H9 (cell line): Measurements from ENCODE around the gene NSUN2. TPM values are rescaled to one million over a fixed set of nuclear protein-coding genes. Genes with fewer than 3 reads are reported as not detected.

Experiments
- DNase-seq: peaks from one replicate; pipeline ENCODE4 v3.0.0-alpha.2; 2017
- H2AFZ ChIP-seq: one replicate; pipeline ENCODE4 v1.6.1; 2013; ENCODE audit warnings: mild to moderate bottlenecking, low read length, control low read depth, moderate library complexity
- H2AK5ac ChIP-seq: 2 replicates; pipeline ENCODE4 v1.6.1; 2013; ENCODE audit warnings: low read length, control low read depth, mixed read lengths; ENCODE audit not compliant: insufficient read length
- H2BK120ac ChIP-seq: one replicate; pipeline ENCODE4 v1.6.1; 2013; ENCODE audit warnings: low read depth, mild to moderate bottlenecking, low read length, control low read depth, inconsistent platforms; ENCODE audit not compliant: poor library complexity, severe bottlenecking
- H2BK12ac ChIP-seq: 2 replicates; pipeline ENCODE4 v1.6.1; 2013; ENCODE audit warnings: low read length, control low read depth, mixed read lengths, low read depth; ENCODE audit not compliant: insufficient read length
- H2BK15ac ChIP-seq: 2 replicates; pipeline ENCODE4 v1.6.1; 2013; ENCODE audit warnings: low read depth, low read length, control low read depth
- H2BK20ac ChIP-seq: one replicate; pipeline ENCODE4 v1.6.1; 2013; ENCODE audit warnings: low read depth, mild to moderate bottlenecking, low read length, control low read depth, inconsistent platforms; ENCODE audit not compliant: poor library complexity, severe bottlenecking
- H2BK5ac ChIP-seq: 2 replicates; pipeline ENCODE4 v1.6.1; 2013; ENCODE audit warnings: low read length, control low read depth, mixed read lengths; ENCODE audit not compliant: insufficient read length
- H3K14ac ChIP-seq: 2 replicates; pipeline ENCODE4 v1.6.1; 2013; ENCODE audit warnings: low read length, control low read depth; ENCODE audit not compliant: insufficient read depth
- H3K18ac ChIP-seq: 2 replicates; pipeline ENCODE4 v1.6.1; 2013; ENCODE audit warnings: low read depth, mild to moderate bottlenecking, mixed read lengths, low read length, control low read depth; ENCODE audit not compliant: insufficient read length
- H3K23ac ChIP-seq: 2 replicates; pipeline ENCODE4 v1.6.1; 2013; ENCODE audit warnings: low read length, control low read depth, mixed read lengths, low read depth; ENCODE audit not compliant: insufficient read length
- H3K23me2 ChIP-seq: 2 replicates; pipeline ENCODE4 v1.6.1; 2013; ENCODE audit warnings: low read depth, mild to moderate bottlenecking, mixed read lengths, low read length, control low read depth; ENCODE audit not compliant: insufficient read length, poor library complexity, severe bottlenecking
- H3K27ac ChIP-seq: 2 replicates; pipeline ENCODE4 v1.5.1; 2013; ENCODE audit warnings: low read length, control low read depth, mixed read lengths, low read depth; ENCODE audit not compliant: insufficient read length
- H3K27me3 ChIP-seq: 2 replicates; pipeline ENCODE4 v1.6.1; 2013; ENCODE audit warnings: low read length, control low read depth, inconsistent platforms; ENCODE audit not compliant: insufficient read depth
- H3K4ac ChIP-seq: 2 replicates; pipeline ENCODE4 v1.6.1; 2013; ENCODE audit warnings: low read depth, mild to moderate bottlenecking, control low read depth, inconsistent platforms, low read length, moderate library complexity
- H3K4me1 ChIP-seq: 2 replicates; pipeline ENCODE4 v1.6.1; 2013; ENCODE audit warnings: low read length, control low read depth, inconsistent platforms; ENCODE audit not compliant: insufficient read depth
- H3K4me2 ChIP-seq: 2 replicates; pipeline ENCODE4 v1.6.1; 2013; ENCODE audit warnings: low read length, control low read depth, mixed read lengths; ENCODE audit not compliant: insufficient read length, insufficient read depth
- H3K56ac ChIP-seq: 2 replicates; pipeline ENCODE4 v1.6.1; 2013; ENCODE audit warnings: low read depth, mild to moderate bottlenecking, mixed read lengths, low read length, control low read depth; ENCODE audit not compliant: insufficient read length
- H3K79me1 ChIP-seq: 2 replicates; pipeline ENCODE4 v1.6.1; 2013; ENCODE audit warnings: low read depth, mild to moderate bottlenecking, moderate library complexity, low read length, control low read depth, inconsistent platforms; ENCODE audit not compliant: insufficient read depth, poor library complexity, severe bottlenecking
- H3K79me2 ChIP-seq: 2 replicates; pipeline ENCODE4 v1.6.1; 2013; ENCODE audit warnings: low read length, control low read depth, inconsistent platforms; ENCODE audit not compliant: insufficient read depth
- H3K9ac ChIP-seq: 2 replicates; pipeline ENCODE4 v1.6.1; 2013; ENCODE audit warnings: low read length, control low read depth, mixed read lengths; ENCODE audit not compliant: insufficient read length; ENCODE audit errors: extremely low read depth
- H3K9me3 ChIP-seq: one replicate; pipeline ENCODE4 v1.6.1; 2013; ENCODE audit warnings: low read depth, low read length, inconsistent platforms; ENCODE audit not compliant: control insufficient read depth
- H3T11ph ChIP-seq: one replicate; pipeline ENCODE4 v1.6.1; 2013; ENCODE audit warnings: mild to moderate bottlenecking, low read length, control low read depth, inconsistent platforms
- H4K20me1 ChIP-seq: one replicate; pipeline ENCODE4 v1.6.1; 2013; ENCODE audit not compliant: control insufficient read depth, insufficient read length, insufficient read depth
- H4K5ac ChIP-seq: 2 replicates; pipeline ENCODE4 v1.6.1; 2013; ENCODE audit warnings: low read depth, mild to moderate bottlenecking, mixed read lengths, low read length, control low read depth; ENCODE audit not compliant: insufficient read length
- H4K8ac ChIP-seq: replicated peaks from 2 replicates; pipeline ENCODE4 v1.6.1; 2013; ENCODE audit warnings: low read length, control low read depth, mixed read lengths, low read depth; ENCODE audit not compliant: insufficient read length
- H4K91ac ChIP-seq: 2 replicates; pipeline ENCODE4 v1.6.1; 2013; ENCODE audit warnings: low read depth, mild to moderate bottlenecking, moderate library complexity, mixed read lengths, low read length, control low read depth; ENCODE audit not compliant: insufficient read length
- H3K27ac Mint-ChIP-seq, 3 experiments: 2 replicates in 2 of 3; 3 replicates in 1 of 3; pipeline ENCODE4 v1.8.0; 2020 to 2021; ENCODE audit warnings: mixed read lengths in 3 of 3, mild to moderate bottlenecking in 1 of 3, moderate library complexity in 1 of 3
- H3K27me3 Mint-ChIP-seq: 2 replicates; pipeline ENCODE4 v1.8.0; 2021; ENCODE audit warnings: low read depth, mild to moderate bottlenecking, moderate library complexity, mixed read lengths
- H3K36me3 Mint-ChIP-seq, 3 experiments: 2 replicates in 2 of 3; 3 replicates in 1 of 3; pipeline ENCODE4 v1.8.0; 2020 to 2021; ENCODE audit warnings: low read depth in 3 of 3, mixed read lengths in 3 of 3; ENCODE audit not compliant: insufficient read depth in 1 of 3
- H3K4me1 Mint-ChIP-seq, 2 experiments: 2 replicates each; pipeline ENCODE4 v1.8.0; 2020; ENCODE audit warnings: mixed read lengths in 2 of 2
- H3K4me3 Mint-ChIP-seq, 2 experiments: 2 replicates in 1 of 2; 3 replicates in 1 of 2; pipeline ENCODE4 v1.8.0; 2020 to 2021; ENCODE audit warnings: mild to moderate bottlenecking in 2 of 2, mixed read lengths in 2 of 2, moderate library complexity in 1 of 2
- H3K9me3 Mint-ChIP-seq, 2 experiments: 2 replicates in 1 of 2; 3 replicates in 1 of 2; pipeline ENCODE4 v1.8.0; 2020; ENCODE audit warnings: mild to moderate bottlenecking in 2 of 2, mixed read lengths in 2 of 2, moderate library complexity in 1 of 2
- WGBS: extraction: QIAGEN DNeasy Blood & Tissue Kit; methylation state at CpG from one replicate; pipeline ENCODE4 v1.1.7; 2013; ENCODE audit warnings: missing lambda C conversion rate, low lambda C conversion rate, mixed read lengths; ENCODE audit not compliant: insufficient read length; ENCODE audit errors: extremely low coverage; 5-methylcytosine and 5-hydroxymethylcytosine counted together
- total RNA-seq: library from RNA; stranded (reverse); gene quantifications from 2 replicates; pipeline ENCODE4 v1.2.1, GENCODE V29; 2021
- TF ChIP-seq, protein P1 (sequence below): fragments of 200-600 bp; sonication (generic); conservative IDR thresholded peaks from 3 replicates; pipeline ENCODE4 v1.8.0; 2021; ENCODE audit warnings: antibody characterized with exemption, mild to moderate bottlenecking

Gene NSUN2
- total RNA-seq, 1 experiment from 2014 or later, result 115 TPM

DNA sequence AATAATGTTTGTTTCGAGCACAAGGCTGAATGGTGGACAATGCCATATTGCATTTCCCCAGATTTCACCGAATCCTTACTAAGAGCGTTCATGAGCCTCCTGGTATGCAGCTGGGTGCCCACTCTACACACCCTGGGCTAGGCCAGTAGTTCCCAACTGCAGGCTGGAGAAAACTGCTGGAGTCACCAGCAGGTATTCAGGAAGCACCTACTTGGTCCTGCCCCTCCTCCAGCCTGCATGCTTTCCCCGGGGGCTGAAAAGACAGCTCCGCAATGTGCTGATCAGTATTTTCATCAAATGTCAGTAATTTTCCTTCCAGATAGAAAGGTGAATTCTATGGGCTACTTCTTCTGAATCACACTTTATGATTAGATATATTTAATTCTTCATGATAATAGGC is 34.8 kb upstream of the NSUN2 start:
- Histone ChIP-seq H2AFZ (no peak overlapping the region), H2BK20ac (no peak overlapping the region), H3K79me1 (no peaks in the 10 kb centered on the region), H2AK5ac (no peak overlapping the region), H3K56ac (no peak overlapping the region), H2BK15ac (no peak overlapping the region), H2BK120ac (no peak overlapping the region), H4K8ac (no peak overlapping the region), H3K79me2 (no peaks in the 10 kb centered on the region), H3T11ph (no peak overlapping the region), H3K27ac (no peak overlapping the region), H3K4me1 (peaks cover 3% of the 10 kb centered on the region; the same call in 1 of the 2 replicates), H3K23me2 (no peaks in the 10 kb centered on the region), H3K14ac (no peak overlapping the region), H4K20me1 (no peaks in the 10 kb centered on the region), H2BK5ac (no peak overlapping the region), H3K4me2 (no peak overlapping the region), H4K5ac (no peak overlapping the region), H2BK12ac (no peak overlapping the region), H3K18ac (no peak overlapping the region), H4K91ac (no peak overlapping the region), H3K9ac (no peak overlapping the region), H3K23ac (no peak overlapping the region), H3K4ac (no peak overlapping the region), H3K27me3 (no peaks in the 10 kb centered on the region), H3K9me3 (no peaks in the 10 kb centered on the region)
- peaks cover 19 to 25% (median 23%) of the 10 kb centered on the region in 3 experiments; a peak in 6 of 7 replicates for H3K36me3 Mint-ChIP-seq
- TF ChIP-seq, protein P1, sequence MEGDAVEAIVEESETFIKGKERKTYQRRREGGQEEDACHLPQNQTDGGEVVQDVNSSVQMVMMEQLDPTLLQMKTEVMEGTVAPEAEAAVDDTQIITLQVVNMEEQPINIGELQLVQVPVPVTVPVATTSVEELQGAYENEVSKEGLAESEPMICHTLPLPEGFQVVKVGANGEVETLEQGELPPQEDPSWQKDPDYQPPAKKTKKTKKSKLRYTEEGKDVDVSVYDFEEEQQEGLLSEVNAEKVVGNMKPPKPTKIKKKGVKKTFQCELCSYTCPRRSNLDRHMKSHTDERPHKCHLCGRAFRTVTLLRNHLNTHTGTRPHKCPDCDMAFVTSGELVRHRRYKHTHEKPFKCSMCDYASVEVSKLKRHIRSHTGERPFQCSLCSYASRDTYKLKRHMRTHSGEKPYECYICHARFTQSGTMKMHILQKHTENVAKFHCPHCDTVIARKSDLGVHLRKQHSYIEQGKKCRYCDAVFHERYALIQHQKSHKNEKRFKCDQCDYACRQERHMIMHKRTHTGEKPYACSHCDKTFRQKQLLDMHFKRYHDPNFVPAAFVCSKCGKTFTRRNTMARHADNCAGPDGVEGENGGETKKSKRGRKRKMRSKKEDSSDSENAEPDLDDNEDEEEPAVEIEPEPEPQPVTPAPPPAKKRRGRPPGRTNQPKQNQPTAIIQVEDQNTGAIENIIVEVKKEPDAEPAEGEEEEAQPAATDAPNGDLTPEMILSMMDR, result no peak
- no peak overlapping the region for H3K4me3 Mint-ChIP-seq
- peaks cover 11 to 16% of the 10 kb centered on the region in 2 experiments for H3K4me1 Mint-ChIP-seq
- H3K27ac Mint-ChIP-seq, result no peak overlapping the region
- H3K27me3 Mint-ChIP-seq, result no peaks in the 10 kb centered on the region
- no peaks in the 10 kb centered on the region for H3K9me3 Mint-ChIP-seq
- no peak for DNase-seq
- no CpG with 5 or more reads among the region's 5 CpGs for WGBS
